NCI-H82 (cell line): Measurements from ENCODE around the gene SYNGAP1.
A peak's percentile ranks its signal among the peaks of the same experiment; 100 is the strongest.
"Not testable (repeated sequence)": the region's sequence is repeated elsewhere in the genome, so short reads cannot be mapped to it uniquely, and the experiment has no call there.

Source experiments
- DNase-seq: peaks from one replicate; lab custom pipeline; 2025; lab: John Stamatoyannopoulos, UW

Gene SYNGAP1

GRCh38 chr6:33481192-33481591 lies 61.3 kb downstream of the SYNGAP1 start:
- no peak for DNase-seq

- not testable (repeated sequence) for DNase-seq
Observed at GRCh38 chr6:33482620-33483019, 62.8 kb downstream of the SYNGAP1 start.

- DNase-seq, result no peak
Observed at GRCh38 chr6:33483678-33484077, 63.8 kb downstream of the SYNGAP1 start.

GRCh38 chr6:33484673-33485262 lies 64.9 kb downstream of the SYNGAP1 start:
- not testable (repeated sequence) for DNase-seq

- not testable (repeated sequence) for DNase-seq
Observed at GRCh38 chr6:33485680-33486079, 65.8 kb downstream of the SYNGAP1 start.

- DNase-seq, result no peak
Observed at GRCh38 chr6:33488339-33488738, 68.5 kb downstream of the SYNGAP1 start.

- DNase-seq, result peak; percentile 36
Observed at GRCh38 chr6:33490198-33490597, 70.3 kb downstream of the SYNGAP1 start.

- DNase-seq, result no peak
Observed at GRCh38 chr6:33490621-33491020, 70.8 kb downstream of the SYNGAP1 start.

GRCh38 chr6:33492093-33492492 lies 72.2 kb downstream of the SYNGAP1 start:
- peak; percentile 41 for DNase-seq

GRCh38 chr6:33497157-33497556 lies 77.3 kb downstream of the SYNGAP1 start:
- no peak for DNase-seq

GRCh38 chr6:33502486-33502885 lies 82.6 kb downstream of the SYNGAP1 start:
- no peak for DNase-seq

- DNase-seq, result no peak
Observed at GRCh38 chr6:33504486-33504885, 84.6 kb downstream of the SYNGAP1 start.
